HG03460 (cell line): ENCODE results near the gene KRT15.

ENCODE experiments used
- ATAC-seq: cut with Tn5 transposase; IDR thresholded peaks from one replicate; pipeline ENCODE4 v1.9.1; 2021; ENCODE audit not compliant: unreplicated experiment

KRT15 gene

DNA sequence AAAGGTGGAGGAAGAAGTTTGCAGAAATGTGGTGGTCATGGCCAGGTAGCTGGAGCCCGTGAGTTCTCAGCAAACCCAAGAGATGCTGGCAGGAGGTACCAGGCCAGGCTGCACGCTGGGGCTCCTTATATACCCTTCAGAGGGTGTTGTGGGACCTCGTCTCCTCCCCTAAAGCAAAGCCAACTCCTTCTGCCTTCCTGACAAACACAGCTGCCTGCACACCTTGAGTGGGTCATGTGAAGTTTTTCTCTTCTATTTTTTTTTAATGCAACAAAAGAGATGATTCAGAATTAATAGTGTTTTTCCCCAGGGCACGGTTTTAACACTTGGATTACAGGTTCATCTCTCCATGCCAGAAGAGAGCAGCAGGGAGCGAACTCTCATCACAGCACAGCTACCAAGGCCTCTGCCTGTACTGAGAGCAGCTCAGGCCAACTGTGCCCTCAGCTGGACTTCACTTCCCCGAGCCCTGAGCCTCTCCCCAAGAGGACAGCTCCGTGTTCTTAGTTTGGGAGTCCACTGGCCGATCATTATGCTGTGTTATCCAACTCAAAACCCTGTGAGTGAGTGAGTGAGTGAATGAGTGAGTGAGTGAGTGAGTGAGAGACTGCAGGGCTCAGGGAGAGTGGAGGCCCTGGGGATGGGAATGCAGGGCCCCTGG is at the start of gene KRT15:
Gene KRT15, minus strand, starts transcription at position 102 of the 661 bp plus-strand sequence. Its CDS starts 63 bp downstream, at position 39.
- no peak for ATAC-seq

DNA sequence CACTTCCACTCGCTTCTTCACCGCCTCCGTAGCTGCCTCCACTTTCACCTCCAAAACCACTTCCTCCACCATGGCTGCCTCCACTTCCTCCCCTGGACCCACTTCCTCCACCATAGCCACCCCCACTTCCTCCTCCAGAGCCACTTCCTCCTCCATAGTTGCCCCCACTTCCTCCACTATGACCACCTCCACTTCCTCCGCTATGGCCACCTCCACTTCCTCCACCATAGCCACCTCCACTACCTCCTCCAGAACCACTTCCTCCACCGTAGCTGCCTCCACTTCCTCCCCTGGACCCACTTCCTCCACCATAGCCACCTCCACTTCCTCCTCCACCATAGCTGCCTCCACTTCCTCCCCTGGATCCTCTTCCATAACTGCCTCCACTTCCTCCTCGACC is 48.6 kb upstream of the KRT15 start:
- ATAC-seq: no peak

DNA sequence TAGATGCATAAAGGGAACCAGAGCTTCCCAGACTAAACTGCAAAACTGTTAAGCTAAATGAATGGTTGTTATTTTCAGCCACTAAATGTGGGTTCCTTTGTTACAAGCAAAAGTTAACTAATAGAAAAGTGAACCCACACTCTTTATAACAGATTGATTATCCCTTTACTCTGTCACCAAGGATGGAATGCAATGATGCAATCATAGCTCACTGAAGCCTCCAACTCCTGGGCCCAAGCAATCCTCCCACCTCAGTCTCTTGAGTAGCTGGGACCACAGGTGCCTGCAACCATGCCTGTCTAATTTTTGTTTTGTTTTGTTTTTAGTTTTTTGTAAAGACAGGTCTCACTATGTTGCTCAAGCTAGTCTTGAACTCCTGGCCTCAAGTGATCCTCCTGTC is 46.6 kb upstream of the KRT15 start:
- no peak for ATAC-seq

DNA sequence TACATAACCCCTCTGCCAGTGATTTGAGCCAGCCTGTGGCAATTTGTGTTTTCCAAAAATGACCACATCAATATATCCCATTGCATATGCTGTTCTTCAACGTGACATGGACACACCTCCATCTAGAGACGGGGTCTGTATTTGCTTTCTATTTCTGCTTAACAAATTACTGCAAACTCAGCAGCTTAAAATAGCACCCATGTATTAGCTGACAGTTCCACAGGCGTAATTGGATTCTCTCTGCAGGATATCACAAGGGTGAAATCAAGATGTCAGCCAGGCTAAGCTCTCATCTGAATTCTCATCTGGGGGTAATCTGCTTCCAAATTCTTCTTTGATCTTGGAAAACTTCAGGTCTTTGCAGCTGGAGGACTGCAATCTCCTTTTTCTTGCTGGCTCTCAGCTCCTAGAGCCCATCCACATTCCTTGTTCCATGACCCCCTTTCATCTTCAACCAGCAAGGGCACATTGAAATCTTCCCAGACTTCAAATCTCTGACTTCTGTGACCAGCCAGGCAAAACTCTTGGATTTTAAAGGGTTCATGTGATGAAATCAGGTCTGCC is 45.0 kb upstream of the KRT15 start:
- no peak for ATAC-seq

DNA sequence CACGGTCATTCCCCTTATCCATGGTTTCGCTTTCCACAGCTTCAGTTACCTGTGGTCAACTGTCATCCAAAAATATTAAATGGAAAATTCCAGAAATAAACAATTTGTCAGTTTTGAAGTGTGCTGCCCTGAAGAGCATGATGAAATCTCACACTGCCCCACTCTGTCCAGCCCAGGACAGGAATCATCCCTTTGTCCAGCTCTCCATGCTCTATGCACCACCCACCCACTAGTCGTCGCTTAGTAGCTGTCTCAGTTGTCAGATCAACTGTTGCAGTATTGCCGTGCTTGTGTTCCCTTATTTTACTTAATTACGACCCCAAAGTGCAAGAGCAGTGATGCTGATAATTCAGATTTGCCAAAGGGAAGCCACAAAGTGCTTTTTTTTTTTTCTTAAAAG is 42.9 kb upstream of the KRT15 start:
- ATAC-seq: no peak

DNA sequence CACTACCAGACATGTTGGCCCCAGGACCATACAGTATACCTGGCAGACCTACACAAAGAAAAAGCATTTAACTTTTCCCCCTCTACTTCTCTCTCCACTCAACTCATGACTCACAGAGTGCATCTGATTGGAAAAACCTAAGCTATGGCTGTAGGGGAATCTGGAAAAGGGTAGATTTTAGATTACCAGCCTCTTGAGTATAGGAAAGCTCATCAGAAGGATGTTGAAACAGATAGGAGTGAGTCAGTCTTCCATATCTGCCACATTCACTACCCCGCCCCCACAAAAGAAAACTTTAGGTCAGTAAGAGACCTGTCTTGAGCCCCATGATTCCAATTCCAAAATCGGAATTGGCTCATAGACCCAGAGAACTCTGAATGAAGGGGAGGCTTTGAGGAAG is 40.9 kb upstream of the KRT15 start:
- no peak for ATAC-seq

DNA sequence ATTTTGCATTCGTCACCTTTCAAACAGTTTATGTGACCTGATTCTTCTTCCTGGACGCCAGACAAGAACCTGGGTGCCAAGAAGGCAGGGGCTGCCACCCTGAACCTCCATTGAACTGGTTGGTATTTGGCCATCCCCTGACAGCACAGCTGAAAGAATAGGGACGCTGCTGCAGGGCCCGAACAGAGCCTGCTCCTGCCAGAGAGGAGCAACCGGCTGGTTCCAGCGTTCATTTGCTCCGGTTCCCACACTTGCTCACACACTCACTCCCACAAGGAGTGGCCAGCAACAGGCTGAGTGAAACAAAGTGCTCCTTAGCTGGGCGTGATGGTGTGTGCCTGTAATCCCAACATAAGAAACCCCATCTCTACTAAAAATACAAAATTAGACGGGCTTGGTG is 38.2 kb upstream of the KRT15 start:
- no peak for ATAC-seq

DNA sequence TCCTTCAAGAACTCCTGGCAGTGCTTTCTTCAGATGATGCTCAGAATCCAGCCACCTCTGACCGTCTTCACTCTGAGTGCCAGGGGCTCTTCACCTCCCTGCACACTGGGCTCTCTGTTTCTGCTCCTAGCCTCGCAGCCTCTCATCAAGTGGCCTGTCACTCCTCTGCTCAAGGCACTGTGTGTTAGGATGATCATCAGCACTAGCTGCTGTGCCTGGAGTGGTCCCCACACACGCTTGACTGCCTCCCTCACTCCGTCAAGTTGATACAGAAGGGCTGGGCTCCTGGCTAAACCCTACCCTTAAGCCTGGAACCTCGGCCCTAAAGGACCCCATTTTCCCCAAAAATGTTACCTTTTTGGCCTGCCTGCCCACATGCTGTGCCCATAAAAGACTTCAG is 37.6 kb upstream of the KRT15 start:
- no peak for ATAC-seq

DNA sequence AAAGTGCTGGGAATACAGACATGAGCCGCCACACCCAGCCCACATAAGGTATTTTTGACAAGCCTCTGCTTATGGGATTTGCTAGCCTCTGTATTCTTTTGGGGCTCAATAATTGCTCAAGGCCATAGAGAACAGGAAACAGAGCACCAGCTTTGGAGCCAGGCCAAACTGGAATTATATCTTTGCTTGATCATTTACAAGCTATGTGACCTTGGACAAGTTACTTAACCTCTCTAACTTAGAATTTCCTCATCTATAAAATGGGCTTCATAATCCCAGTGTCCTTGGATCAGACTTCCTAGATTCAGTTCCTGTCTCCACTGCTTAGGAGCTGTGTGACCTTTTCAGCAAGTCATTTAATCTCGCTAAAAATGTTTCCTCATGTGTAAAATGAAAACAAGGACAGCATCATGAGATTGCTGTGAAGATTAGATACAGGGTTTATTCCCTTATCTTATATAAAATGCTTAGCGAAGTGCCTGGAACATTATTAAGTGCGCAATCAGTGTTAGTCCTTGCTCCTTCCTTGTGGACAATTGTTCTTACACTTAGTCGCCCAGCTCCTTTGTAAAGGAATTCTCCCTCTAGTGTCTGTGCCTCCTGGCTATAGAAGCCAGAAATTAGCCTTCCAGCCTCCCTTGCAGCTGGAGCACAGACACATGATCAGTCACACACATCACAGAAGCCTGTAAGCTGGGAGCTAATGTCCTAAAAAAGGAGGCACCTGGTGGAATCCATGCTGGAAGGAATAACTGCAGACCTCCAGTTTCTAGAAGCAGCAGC is 36.6 kb upstream of the KRT15 start:
- no peak for ATAC-seq

DNA sequence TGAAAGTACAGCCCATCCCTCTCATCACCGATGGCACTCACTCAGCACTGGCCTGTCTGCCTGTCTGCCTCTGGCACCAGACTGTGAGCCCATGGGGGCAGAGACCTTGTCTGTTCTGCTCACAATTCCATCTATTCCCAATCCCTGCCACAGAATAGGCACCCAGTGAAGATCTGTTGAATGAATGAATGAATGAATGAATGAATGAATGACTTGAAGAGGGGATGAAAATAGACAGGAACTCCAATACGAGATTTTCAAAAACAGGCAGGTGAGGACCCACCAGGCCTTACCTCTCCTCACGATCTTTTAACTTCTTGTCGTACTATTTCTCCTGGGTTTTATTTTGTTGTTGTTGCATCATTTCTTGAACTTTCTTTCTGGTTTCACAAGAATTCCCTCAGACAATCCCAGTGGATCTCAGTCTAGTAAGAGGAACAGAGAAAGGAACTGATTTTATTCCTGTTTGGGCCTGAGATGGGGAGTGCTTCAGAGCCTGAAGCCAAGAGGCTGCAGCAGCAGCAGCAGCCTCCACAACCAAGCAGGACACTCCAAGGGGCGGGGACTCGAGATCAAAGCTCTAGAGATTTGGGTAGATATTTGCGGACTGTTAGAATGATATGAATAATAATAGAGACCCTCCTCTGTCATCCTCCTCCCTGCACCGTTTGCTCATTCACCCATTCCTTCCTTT is 35.4 kb upstream of the KRT15 start:
- no peak for ATAC-seq

DNA sequence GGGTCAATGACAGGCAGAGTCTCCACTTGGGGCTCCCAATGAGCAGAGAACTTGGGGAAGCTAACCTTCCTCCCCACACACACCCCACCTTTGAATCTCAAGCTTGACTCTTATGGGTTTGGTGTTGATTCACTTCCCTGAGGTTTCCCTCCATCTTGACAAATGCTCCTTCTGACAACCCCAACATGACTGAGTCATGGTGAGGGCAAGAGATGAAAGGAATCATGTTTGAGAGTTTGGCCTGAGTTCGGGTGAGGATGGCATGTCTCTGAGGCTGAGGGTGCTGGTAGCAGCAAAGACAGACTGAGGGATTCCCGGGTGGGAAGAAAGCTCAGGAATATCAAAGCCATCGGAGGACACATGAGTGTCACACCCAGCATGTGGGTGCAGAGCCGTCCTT is 34.5 kb upstream of the KRT15 start:
- ATAC-seq: no peak

DNA sequence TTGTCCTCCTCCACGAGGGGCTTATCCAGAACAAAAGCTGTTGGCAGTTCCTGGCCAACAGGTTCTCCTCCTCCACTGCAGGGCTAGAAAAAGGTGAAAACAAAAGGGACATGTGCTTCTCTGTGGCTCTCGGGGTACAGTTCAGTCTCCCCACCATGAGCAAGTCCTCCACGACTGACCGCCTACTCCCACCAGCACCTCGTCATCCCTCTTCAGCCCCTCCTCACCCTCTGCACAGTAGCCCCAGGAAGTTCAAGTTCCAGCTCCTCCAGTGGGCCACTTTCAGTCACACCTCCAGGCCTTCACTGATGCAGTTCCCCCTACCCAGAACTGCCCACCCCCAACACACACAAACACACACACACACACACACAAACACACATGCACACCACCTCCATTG is 33.8 kb upstream of the KRT15 start:
- no peak for ATAC-seq

DNA sequence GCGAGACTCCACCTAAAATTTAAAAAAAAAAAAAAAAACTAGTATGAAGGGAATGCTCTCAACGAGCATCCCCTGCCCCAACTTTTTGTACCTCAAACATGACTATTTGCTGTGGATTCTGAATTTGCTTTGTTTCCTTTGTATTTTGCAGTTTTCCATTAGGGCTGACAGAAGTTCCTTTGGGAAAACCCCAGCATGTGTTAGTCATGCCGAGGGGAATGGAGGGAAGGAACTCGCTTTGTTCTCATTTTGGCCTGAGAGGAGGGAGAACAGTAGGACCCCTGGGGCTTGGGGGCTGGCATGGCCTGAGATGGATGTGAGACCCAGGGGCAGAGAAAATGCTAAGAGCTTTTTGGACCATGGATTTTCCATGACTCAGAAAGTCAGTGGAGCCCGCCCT is 32.7 kb upstream of the KRT15 start:
- no peak for ATAC-seq

DNA sequence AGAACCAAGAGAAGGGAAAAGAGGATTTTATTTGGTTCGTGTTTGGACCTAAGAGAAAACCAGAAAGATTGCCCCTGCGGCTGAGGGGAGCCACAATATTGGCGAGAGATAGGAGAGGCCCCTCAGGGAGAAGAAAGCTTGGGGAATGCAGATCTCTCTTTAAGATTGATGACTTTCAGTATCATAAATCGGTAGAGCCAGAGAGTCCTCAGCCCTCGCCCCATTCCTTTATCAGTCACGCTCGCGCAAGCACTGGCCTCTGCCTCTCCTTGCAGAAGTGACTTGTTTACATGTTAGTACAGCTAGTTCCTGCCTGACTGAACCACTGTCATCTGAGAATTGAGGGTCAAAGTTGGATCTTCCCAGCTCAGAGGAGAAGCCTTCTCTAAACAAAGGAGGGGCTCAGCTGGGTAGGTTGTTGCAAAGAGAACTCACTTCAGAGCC is 30.9 kb upstream of the KRT15 start:
- ATAC-seq: no peak

DNA sequence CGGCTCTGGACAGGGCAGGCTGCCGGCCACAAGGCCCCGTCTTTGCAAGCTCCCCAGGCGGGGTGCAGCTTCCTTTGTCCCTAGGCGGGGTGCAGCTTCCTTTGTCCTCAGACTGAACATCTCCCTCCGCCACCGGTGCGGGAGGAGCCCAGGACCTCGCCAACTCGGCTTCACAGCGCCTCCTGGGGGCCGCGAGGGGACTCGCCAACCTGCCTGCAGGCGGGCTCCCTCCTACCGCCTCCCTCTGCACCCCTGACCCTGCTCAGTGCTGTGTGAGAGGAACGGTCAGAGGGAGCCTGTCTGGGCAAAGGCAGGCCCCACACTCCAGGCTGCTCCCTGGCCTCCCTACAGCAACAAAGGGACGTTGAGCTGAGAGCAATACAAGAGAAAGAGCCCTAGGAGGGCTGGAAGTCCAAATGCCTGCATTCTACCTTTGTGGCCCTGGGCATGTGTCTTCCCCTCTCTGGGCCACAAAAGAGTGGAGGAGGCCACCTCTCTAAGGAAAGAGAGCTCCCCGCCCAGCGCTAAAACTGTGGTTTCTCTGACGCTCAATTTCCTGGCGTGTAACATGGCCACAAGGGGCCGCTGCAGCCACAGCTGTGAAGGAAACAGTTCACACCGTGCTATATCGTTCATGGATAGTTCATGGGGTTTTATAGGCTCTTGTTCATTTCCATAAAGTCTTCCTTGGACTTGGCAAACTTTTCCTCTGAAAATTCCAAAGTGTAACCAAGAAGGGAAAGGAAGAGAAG is 30.3 kb upstream of the KRT15 start:
- ATAC-seq: no peak

DNA sequence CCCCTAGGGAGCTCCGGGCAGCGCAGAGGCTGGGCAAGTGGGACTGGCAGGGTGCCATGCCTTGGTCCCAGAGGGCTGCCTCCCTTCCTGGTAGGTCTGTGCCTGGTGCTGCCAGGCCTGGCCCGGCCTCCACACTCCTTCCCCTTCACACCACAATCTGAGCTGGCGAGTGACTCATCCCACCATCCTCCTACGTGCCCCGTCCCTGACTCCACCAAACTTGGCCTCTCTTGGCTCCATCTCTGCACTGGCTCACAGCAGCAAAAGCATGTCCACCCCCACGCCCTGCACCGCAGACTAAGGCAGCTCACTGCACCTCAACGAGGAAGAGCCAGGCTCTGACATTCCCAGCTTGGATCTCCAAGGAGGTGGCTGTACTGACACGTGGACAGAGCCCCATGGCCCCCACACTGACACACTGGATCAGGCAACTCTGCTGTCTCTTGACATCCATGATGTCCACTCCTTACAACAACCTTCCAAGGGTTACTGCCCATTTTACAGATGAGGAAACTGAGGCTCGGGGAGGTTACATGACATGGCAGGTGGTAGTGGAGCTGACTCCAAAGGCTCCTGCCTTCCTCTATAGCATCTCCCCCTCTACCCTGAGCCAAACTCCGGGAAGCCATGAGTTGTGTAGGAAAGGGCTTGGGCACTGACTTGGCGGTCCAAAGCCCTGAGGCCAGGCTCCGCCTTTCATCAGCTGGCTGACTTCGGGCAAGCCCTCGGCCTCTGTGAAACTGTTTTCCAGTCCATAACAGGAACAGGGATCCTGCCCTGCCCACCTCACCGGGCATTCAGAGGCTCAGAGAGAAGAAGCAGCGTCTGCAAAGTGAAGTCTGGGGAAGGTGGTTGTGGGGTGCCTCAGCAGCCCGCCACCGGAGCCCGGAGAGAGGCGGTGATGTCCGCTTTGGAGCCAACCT is 29.5 kb upstream of the KRT15 start:
- no peak for ATAC-seq

DNA sequence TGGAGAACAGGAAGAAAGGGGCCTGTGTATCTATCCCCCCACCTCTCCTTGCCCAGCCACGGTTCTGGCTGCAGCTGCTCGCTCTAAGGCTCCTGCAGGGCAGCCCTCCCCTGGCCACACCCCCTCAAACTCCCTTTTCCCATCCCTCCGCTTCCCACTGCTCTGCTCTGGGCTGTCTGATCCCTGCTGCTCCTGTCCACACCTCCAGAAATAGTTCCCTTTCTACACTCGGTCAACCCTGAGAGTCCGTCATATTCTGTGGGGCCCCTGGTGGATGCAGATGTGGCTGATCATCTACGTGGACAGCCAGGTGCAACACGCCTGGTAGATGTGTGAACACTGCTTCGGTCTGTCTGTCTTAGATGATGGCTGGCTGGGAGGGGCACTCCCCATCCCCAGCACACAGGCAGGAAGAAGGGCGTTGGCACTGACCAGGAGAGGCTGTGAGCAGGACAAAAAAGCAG is 28.7 kb upstream of the KRT15 start:
- ATAC-seq: no peak

DNA sequence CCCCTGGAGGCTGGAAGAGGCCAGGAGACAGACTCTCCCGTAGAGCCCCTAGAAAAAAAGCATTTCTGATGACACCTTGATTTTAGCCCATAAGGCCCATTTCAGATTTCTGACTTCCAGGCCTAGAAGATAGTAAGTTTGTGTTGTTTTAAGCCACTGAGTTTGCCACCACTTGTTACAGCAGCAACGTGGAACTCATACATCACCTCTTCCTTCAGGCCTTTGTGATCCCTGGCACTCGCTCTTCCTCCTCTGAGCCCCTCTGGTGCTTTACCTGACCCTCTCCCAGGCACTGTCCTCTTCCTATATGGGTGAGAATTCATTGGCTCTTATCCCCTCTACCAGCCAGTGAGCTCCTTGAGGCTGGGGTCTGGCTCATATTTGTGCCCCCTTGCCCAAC is 28.1 kb upstream of the KRT15 start:
- no peak for ATAC-seq

DNA sequence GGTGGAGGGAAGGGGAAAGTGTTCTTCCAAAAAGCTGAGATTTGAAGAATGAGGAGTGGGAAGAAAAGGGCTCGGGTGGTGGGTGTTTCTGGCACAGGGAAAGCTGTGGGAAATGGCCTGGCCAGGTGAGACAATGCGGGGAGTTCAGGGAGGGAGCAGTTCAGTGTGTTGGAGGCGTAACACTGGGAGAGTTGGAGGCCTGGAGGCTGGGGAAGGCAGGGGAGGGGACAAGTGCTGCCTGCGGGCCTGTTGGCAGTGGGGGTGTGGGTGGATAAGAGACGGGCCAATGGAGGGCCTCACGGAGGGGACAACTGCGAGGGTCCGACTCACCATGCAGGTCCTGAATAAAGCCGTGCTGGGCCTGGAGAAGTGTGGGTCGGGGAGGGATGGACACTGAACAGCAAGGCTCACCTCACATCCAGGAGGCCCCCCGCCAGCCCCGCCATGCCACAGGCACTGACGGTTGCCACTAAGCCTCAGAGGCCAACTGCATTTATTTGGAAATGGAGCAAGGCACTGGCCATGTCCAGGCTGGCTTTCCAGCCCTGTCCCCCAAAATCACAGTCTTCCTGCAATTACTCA is 27.2 kb upstream of the KRT15 start:
- no peak for ATAC-seq

DNA sequence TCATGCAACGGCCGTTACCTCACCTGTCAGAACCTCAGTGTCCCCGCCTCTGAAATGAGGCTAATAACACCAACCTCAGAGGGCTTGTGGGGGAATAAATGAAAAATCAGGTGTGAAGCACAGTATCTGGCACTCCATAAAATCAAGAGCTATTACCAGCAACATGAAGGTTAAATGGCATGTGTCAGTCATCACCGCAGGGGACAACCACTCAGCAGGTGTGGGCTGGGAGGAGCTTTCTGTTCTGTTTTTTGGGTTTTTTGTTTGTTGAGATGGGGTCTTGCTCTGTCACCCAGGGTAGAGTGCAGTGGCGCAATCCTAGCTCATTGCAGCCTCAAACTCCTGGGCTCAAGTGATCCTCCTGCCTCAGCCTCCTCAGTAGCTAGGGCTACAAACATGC is 26.2 kb upstream of the KRT15 start:
- no peak for ATAC-seq
